Parathyroid adenoma (tissue), 2 donors: ENCODE results near the gene C3orf33.

Experiments
- H2AFZ ChIP-seq: fragments of 300-600 bp; sonication (generic); one replicate; pipeline ENCODE4 v1.7.0; 2017; ENCODE audit warnings: antibody characterized with exemption, mild to moderate bottlenecking
- H3K27ac ChIP-seq: fragments of 300-600 bp; sonication (generic); one replicate; pipeline ENCODE4 v1.7.0; 2017
- H3K27me3 ChIP-seq: fragments of 300-600 bp; sonication (generic); one replicate; pipeline ENCODE4 v1.7.0; 2017; ENCODE audit warnings: low read length; ENCODE audit not compliant: control insufficient read depth, insufficient read depth
- H3K36me3 ChIP-seq: fragments of 300-600 bp; sonication (generic); one replicate; pipeline ENCODE4 v1.7.0; 2017; ENCODE audit warnings: low read length; ENCODE audit not compliant: control insufficient read depth, insufficient read depth
- H3K4me1 ChIP-seq: fragments of 300-600 bp; sonication (generic); one replicate; pipeline ENCODE4 v1.7.0; 2017; ENCODE audit warnings: control low read depth
- H3K4me2 ChIP-seq: fragments of 300-600 bp; sonication (generic); one replicate; pipeline ENCODE4 v1.7.0; 2017; ENCODE audit warnings: low read length
- H3K4me3 ChIP-seq: fragments of 300-600 bp; sonication (generic); one replicate; pipeline ENCODE4 v1.7.0; 2017; ENCODE audit warnings: low read depth, low read length
- H3K79me2 ChIP-seq: fragments of 300-600 bp; sonication (generic); one replicate; pipeline ENCODE4 v1.7.0; 2017; ENCODE audit warnings: control low read depth
- H3K9ac ChIP-seq: fragments of 300-600 bp; sonication (generic); one replicate; pipeline ENCODE4 v1.7.0; 2017; ENCODE audit warnings: mild to moderate bottlenecking
- H3K9me3 ChIP-seq: fragments of 300-600 bp; sonication (generic); one replicate; pipeline ENCODE4 v1.7.0; 2017; ENCODE audit warnings: low read length; ENCODE audit not compliant: control insufficient read depth
- TF ChIP-seq, protein P1 (sequence below): fragments of 300-600 bp; sonication (generic); IDR thresholded peaks from one replicate; pipeline ENCODE4 v1.7.0; 2017; ENCODE audit warnings: antibody characterized with exemption, mild to moderate bottlenecking
- donor health status: primary hyperparathyroidism.

The C3orf33 gene

DNA sequence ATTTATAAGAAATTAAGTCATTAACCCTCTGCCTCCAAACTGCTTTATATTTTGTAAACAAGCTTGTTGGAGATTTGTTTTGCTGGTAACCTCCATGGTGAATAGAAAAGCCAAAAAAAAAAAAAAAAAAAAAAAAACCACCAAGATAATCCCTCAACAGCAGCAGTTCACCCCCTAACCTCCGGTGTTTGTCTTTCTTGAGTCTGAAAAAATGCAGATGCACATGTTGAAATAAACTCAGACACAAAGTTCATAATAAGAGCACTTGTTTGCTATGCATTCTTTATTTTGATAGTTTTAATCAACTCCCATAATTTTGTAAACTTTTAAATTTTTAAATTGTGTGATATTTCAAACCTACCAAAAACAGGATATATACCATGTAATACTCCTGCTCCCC, 59.4 kb downstream of the C3orf33 start:
- H2AFZ ChIP-seq, result no peak overlapping the region
- no peaks in the 10 kb centered on the region for H3K79me2 ChIP-seq
- H3K4me2 ChIP-seq, result no peak overlapping the region
- TF ChIP-seq, protein P1, sequence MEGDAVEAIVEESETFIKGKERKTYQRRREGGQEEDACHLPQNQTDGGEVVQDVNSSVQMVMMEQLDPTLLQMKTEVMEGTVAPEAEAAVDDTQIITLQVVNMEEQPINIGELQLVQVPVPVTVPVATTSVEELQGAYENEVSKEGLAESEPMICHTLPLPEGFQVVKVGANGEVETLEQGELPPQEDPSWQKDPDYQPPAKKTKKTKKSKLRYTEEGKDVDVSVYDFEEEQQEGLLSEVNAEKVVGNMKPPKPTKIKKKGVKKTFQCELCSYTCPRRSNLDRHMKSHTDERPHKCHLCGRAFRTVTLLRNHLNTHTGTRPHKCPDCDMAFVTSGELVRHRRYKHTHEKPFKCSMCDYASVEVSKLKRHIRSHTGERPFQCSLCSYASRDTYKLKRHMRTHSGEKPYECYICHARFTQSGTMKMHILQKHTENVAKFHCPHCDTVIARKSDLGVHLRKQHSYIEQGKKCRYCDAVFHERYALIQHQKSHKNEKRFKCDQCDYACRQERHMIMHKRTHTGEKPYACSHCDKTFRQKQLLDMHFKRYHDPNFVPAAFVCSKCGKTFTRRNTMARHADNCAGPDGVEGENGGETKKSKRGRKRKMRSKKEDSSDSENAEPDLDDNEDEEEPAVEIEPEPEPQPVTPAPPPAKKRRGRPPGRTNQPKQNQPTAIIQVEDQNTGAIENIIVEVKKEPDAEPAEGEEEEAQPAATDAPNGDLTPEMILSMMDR, result no peak
- H3K27me3 ChIP-seq, result no peaks in the 10 kb centered on the region
- no peak overlapping the region for H3K9ac ChIP-seq
- H3K4me1 ChIP-seq, result peaks cover 21% of the 10 kb centered on the region
- no peaks in the 10 kb centered on the region for H3K36me3 ChIP-seq
- H3K4me3 ChIP-seq, result no peak overlapping the region
- H3K9me3 ChIP-seq, result no peaks in the 10 kb centered on the region
- H3K27ac ChIP-seq, result no peak overlapping the region

DNA sequence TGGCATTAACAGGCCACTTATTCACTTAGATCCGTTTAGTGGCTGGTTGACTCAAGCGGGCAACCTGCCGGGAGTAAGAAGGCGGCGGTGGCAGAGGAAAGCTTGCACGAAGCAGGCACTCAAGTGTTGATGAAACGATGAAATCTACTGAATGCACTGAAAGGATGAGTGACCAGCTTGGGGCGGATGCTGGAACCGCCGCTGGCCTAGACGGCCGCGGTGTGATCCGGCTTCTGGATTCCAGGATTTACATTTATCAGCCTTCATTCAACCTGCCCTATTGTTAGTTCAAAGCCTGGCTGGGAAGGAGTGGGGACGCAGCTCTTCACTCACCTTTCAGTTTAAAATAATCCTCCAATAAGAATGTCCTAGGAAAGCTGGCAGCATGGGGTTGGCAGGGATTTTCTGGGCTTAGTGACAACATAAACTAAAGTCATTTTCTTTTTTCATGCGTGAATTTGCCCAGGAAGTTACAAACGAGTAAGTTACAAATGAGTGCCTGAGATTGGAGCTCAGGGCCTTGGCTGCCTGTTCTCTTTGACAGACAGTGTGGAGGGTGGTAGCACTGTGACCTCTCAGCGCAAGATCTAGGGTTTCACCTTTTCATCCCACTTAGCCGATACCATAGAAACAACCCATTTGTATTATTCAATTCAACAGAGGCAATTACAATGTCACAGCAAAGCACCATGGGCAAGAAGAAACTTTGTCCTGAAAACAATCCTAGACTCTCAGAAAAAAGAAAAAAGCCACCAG, 60.1 kb downstream of the C3orf33 start:
- Histone ChIP-seq H3K36me3 (no peaks in the 10 kb centered on the region), H3K27me3 (no peaks in the 10 kb centered on the region), H3K9ac (no peak overlapping the region), H3K79me2 (no peaks in the 10 kb centered on the region), H2AFZ (peak overlapping the region; percentile 58), H3K4me3 (no peak overlapping the region), H3K27ac (no peak overlapping the region), H3K4me2 (no peak overlapping the region), H3K4me1 (peaks cover 24% of the 10 kb centered on the region), H3K9me3 (no peaks in the 10 kb centered on the region)
- TF ChIP-seq, protein P1, result no peak

DNA sequence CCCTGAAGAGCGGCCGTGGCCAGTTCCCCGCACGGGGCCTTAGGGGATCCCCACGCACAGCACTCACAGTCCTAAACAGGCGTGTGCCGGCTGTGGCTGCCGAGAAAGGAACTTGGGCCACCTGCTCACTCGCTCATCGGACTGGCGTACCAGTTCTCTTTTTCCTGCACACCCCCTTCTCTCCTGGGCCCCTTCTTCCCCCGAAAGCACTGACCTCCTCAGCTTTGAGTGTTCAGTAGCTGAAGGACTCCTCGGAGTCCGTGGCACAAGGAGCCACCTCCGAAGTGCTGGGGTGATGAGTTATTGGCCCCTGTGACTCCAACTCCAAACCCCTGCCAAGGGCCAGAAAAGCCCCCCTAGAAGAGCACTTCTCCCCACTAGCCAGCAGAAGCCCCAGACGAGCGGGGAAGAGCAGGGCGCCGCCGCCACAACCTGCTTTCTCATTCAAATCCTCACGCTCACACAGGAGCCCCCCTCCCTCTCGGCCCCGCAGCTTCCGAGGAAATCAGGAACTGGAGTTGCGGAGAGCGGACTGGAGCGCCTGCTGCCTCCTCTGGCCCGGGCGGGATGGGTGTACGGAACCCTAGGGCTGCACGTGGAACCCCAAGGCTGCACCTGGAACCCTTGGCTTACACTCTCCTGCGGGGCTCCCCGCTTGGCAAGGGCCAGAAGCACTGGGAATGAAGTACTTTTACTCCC, 61.3 kb downstream of the C3orf33 start, which contains the start of gene PLCH1:
Gene PLCH1, minus strand, starts transcription at position 446 of the 699 bp plus-strand sequence. CDS start 40,847 bp downstream, outside the sequence.
- Histone ChIP-seq H2AFZ (peak within 1 kb of the TSS; percentile 97), H3K79me2 (no peaks in the 10 kb centered on the region), H3K4me2 (peak within 1 kb of the TSS; percentile 93), H3K9me3 (no peaks in the 10 kb centered on the region), H3K4me3 (peak within 1 kb of the TSS; percentile 76), H3K4me1 (peaks cover 28% of the 10 kb centered on the region), H3K36me3 (no peaks in the 10 kb centered on the region), H3K27ac (no peak within 1 kb of the TSS), H3K9ac (peak within 1 kb of the TSS; percentile 13), H3K27me3 (no peaks in the 10 kb centered on the region)
- TF ChIP-seq, protein P1, result no peak

DNA sequence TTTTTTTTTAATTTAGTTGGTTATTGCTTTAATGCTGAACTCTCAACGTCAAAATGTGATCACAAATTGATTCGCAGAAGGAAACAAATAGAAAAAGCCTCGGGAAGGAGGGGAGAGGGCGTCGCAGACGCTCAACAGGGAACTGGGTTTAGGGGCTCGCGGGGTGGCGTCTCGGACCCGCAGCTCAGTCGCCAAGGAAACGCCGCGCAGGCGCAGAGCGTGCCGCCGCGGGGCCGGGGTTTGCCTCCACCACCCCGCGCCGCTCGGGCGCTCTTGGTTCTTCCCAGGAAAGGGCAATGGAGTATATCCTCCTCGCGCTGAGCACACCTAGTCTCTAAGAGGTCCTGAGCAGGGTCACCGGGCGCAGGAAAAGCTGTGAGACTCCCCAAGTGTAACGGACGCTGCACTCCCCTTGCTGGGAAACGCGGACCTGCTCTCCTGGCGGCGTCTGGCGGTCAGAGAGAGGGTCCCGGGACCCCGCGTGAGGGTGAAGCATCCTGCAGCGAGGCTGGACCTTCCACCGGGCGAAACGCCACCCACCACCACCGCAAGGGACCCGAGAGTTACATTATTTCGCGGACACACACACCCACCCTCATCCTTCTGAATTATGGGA, 62.0 kb downstream of the C3orf33 start:
- peak overlapping the region; percentile 97 for H2AFZ ChIP-seq
- no peaks in the 10 kb centered on the region for H3K36me3 ChIP-seq
- H3K4me1 ChIP-seq, result peaks cover 28% of the 10 kb centered on the region
- H3K27me3 ChIP-seq, result no peaks in the 10 kb centered on the region
- H3K4me2 ChIP-seq, result peak overlapping the region; percentile 93
- no peaks in the 10 kb centered on the region for H3K79me2 ChIP-seq
- H3K9me3 ChIP-seq, result no peaks in the 10 kb centered on the region
- H3K4me3 ChIP-seq, result peak overlapping the region; percentile 76
- H3K27ac ChIP-seq, result no peak overlapping the region
- peak overlapping the region; percentile 13 for H3K9ac ChIP-seq
- TF ChIP-seq, protein P1, result no peak
